GM21786 (cell line): Measurements from ENCODE around the gene RPL13.

Source experiments
- ATAC-seq: cut with Tn5 transposase; IDR thresholded peaks from one replicate; pipeline ENCODE4 v1.9.1; 2021; ENCODE audit not compliant: unreplicated experiment

Gene RPL13

DNA sequence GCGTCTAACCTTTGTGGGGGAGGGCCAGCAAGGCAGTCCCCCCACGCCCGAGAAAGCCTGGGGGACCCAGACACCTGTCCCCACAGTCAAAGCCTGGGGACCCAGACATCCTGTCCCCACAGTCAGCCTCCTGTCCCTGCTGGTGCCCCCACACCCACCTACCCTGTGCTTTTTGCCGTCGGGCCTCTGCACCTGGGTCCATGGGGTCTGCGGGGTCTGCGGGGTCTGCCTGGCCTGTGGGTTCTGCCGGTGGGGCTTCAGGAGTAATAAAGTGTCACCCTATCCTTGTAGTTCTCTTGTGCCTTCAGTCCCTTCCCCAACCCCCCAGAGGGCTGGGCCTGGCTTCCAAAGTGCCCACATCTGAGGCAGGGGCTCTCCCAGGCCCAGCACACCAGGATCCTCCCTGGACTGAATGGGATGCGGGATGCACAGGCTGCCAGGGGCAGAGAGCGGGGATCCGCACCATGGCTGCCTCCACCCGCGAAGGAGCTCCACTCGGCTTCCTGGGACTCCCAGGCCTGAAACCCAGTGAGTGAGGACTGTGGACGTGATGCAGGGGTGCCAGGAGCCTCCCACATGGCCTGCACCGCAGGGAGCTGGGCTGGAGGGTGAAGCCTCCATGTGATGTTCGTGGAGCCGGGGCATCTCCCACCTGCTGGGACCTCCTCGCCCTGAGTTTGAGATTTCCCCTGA lies 36.6 kb downstream of the RPL13 start:
- ATAC-seq: no peak

DNA sequence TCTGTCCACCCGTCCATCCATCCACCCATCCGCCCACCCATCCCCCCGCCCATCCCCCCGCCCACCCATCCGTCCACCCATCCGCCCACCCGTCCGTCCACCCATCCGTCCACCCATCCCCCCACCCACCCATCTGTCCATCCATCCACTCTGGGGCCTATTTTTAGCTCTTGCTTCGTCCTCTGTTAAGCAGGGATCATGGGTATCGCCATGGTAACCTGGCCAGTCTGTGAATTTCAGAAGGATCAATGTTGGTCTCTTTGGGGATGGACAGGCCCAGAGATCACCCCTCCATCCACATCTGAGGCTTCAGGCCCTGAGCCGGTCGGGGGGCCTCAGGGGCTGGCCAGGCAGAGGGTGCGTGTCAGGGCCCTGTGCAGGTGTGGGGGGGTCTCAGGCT lies 37.7 kb downstream of the RPL13 start:
- ATAC-seq: no peak

DNA sequence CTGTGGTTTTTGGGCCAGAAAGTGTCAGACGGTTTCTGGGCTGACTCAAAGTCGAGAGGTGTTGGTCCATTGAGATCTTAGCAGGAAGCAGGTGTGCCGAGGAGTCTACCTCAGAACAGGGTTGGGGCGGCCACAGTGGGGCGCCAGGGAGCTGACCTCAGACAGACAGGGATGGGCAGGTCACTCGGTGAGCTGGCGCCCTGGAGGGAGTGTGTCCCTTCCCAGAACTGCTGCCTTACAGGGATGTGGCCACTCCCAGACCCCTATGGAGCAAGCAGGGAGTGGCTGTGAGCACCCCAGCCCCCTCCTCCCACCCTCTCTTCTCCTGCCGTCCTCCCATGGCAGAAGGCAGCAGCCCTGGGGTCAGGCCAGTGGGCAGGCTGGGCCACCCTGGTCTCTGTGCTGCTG lies 39.0 kb downstream of the RPL13 start:
- no peak for ATAC-seq

DNA sequence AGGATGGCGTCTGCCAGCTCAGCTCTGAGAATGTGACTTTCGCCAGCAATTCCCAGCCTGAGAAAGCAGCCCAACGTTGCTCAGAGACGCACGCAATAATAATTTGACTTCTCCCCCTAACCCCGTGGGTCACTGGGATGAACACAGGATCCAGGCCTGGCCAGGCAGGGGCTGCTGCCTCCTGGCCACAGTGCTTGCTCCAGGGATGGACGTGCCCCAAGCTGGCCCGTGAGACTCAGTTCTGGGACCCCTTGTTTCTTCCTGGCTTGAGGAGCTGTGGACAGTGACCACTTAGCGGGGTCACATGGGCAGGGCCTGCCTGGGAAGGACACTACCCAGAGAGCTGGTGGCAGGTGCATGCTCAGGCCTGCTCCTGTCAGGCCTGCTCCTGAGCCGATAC lies 39.4 kb downstream of the RPL13 start:
- ATAC-seq: no peak

DNA sequence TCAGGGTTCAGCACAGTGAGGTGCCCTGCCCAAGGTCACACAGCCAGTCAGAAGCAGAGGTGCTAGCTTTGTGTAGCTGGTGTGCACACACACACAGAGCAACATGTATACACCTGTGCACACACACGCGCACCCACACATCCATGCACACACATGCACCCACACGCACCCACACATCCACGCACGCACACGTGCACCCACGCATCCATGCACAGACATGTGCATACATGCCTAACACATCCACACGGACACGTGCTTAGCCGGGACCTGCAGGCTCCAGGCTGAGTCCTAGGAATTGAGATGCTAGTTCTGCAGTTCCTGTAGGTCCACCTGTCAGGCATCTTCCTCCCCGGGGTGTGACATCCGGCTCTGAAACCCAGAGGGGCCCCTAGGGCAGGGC lies 39.9 kb downstream of the RPL13 start:
- no peak for ATAC-seq

DNA sequence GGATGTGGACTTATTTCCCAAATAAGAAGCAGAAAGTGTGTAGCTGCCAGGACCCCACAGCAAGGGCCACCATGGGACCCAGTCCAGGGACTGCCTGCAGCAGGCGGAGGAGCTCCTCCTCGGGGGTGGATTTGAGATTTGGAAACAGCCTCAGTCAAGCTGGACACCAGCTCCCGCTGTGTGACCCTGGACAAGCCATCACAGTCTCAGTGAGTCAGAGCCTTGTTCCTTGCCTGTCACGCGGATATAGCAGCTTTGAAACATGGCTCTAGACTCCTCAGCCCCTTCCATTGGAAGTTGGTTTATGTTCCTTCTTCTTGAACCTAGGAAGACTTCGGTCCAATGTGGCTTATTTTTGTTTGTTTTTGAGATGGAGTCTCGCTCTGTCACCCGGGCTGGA lies 40.5 kb downstream of the RPL13 start:
- ATAC-seq: no peak

DNA sequence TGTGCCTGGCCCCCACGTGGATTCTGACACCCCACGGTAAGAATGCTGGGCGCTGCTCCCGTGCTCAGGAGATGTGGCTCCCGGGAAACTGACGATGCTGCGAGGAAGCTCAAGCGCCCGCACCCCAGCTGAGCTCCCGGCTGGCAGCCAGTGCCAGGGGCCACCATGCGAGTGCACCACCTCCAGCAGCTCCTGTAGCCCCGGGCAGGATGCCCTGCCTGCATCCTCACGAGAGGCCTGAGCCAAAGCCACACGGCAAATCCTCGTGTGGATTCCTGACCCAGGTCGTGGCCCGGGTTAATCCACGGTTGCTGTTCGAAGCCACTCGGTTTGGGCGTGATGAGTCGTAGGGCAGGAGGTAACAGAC lies 41.4 kb downstream of the RPL13 start:
- no peak for ATAC-seq

DNA sequence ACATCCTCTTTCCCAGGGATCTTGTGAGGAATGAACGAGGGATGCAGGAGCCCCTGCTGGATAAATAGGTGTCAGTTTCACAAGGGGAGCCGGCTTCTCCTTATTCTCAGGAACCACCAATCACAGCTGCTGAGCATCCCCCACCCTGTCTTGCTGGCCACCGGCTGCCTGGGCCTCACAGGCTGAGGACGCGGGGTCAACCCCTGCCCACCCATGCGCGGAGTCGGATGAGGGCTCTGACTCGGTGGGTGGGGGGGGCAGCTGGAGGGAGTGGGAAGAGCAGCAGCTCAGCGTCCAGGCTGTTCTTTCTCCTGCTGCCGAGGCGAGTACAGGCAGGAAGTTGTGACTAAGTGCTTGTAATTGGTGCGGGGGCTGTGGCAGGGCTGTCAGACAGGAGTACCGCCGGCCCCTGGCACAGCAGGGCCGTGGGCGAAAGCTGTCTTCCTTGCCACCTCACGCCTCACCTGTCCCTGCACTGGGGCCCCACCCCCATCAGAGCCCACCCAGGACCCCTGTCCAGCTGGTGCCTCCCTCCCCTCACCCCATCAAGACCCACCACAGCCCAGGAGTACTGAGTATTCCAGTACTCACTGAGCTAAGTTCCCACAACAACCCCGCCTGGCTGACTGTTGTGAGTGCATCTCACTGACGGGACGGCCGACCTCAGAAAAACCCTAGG lies 41.9 kb downstream of the RPL13 start:
- no peak for ATAC-seq

DNA sequence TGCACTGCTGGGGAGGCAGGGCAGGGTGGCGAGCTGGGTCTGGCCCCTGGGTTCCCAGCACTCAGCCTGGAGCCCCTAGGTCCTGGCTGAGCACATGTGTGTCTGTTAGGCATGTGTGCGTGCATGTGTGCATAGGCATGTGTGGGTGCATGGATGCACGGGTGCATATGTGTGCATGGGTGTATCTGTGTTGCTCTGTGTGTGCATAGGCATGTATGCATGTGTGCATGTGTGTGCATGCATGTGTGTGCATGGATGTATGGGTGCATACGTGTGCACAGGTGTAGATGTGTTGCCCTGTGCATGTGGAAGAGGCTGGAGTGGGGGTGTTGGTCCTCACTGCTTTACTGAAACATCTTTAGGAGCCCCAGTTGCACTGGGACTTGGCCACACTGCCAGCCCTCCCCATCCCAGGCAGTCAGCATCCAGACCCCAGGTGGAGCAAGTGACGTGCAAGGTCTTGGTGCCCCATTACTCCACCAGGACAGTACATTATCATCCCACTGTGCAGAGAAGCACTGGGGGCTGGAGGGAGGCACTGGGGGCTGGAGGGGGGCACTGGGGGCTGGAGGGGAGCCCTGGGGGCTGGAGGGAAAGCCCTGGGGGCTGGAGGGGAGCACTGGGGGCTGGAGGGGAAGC lies 42.6 kb downstream of the RPL13 start:
- ATAC-seq: no peak

DNA sequence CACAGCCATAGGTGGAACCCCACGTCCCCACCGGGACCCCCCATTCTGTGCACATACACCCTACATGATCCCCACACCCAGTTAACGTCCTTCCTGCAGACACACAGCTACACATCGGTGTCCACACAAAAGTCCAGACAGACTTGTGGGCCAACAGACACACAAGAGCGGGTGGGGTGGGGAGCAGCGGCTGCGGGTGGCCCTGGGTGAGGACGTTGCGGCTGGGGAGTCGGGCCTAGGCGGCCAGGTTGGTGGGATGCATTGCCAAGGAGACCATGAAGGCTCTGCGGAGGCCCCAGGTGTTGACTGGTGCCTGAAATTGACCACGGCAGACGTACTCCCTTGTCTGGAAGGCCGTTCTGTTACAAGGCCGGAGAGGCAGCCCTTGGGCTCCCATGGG lies 44.3 kb downstream of the RPL13 start:
- ATAC-seq: no peak

DNA sequence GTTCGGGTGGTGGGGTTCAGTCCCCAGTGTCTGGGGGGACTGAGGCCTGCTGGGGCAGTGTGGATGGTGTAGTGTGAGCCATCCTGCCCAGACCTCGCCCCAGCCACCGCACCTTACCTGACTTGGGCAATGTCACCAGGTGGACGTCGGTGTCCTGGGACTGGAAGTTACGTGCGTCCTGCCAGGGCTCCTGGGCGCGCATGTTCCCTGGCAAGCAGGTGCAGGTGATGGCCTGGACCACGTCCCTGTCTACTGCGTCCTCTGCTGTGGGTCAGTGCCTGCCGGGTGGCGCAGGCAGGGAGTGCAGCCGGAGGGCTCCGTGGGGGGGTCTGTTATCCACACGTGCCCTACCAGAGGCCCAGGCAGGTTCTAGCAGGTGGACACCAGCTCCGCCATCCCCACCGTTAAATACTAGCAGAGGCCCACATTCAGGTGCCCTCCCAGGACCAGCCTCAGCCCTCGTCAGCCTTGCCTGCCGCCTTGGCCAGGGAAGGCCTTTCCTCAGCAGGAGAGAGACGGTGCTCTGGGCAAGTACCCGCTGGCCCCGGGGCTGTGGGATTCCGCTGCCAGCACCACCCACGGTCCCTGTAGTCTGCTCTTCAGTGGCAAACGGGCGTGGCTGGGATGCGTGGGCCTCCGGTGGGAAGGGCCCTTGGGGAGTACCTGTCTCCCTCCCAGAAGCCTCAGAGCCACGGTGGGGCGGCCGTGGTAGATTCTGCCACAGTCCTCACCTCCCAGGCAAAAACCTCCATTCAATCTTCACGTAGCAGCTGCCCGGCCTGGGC lies 44.9 kb downstream of the RPL13 start:
- ATAC-seq: no peak

DNA sequence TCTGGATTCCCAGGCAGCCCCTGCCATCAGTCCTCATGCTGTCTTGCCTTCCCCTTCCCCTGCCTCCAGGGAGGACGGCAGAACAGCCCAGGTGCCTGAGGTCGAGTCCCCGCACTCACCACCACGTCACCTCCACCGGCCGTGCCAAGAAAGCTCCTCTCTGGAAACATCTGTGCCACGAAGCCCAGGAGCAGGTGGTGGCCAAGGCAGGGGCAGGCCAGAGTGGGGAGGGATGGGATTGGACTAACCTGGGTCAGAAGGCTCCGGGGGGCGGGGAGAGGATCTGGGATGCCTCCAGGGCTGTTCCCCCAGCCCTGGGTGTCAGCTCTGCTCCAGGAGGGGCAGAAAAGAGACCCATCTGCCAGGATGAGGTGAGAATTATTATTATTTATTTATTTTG lies 45.5 kb downstream of the RPL13 start:
- no peak for ATAC-seq

DNA sequence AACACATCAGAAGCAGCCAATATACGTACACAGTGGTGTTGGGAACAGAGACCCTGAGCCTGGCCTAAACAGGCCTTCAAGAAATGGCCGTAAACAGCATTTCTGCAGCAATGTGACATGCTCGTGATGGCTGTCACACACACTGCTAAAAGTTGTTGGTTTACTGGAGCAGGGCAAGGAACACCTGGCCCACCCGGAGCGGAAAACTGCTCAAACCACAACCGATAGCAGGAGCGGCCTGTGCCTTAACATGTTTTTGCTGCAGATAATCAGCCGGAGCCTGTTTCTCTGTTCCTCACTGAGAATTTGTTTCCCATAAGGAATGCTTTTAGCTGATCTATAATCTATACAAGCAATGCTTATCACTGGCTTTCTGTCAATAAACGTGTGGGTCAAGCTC lies 47.0 kb downstream of the RPL13 start:
- no peak for ATAC-seq

DNA sequence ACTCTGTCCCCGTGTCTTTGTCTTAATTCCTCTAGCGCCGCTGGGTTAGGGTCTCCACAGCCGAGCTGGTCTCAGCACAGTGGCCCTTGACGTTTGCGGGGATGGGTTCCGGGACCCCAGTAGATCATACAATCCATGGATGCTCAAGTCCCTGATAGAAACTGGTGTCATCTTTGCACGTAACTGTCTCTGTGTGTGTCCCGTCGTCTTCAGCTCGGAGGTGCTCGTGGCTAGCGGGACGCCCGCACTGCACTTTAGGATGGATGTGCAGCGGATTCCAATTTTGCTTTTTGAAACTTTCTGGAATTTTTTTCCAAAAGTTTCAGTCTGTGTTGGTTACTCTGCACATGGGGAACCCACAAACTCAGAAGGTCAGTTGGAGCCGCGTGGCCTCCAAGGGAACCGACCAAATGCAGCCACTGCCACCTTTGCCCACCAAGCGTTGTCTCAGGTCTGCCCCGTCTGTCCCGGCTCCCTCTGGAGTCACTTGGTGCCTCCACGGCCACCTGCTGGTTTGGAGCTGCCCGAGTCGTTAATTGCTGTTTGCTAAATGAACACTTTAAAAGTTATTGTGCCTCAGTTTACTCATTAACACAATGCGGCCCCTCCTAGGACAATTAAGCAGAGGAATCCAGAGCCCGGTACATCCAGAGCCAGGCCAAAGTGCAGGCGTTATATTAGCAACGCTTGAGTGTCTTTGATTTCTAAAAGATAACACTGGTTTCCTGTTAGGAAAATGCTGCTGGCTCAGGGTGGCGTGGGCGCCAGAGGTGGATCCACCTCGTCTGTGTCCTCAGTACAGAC lies 47.7 kb downstream of the RPL13 start:
- no peak for ATAC-seq

DNA sequence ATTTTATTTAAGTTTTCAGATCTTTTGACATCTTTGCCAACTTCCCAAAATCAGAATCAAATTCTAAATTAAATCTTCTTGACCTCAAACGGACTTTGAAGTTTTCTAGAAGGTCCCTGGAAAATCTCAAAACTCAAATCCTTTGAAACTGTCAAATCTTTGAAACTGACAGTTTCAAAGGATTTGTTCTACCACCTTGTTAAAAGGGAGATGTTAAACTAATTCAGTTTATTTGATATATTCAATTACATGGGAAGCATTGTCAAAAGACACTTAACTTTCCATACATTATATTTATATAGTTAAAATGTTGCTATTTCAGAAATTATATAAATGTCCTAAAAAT lies 49.6 kb downstream of the RPL13 start:
- ATAC-seq: no peak

DNA sequence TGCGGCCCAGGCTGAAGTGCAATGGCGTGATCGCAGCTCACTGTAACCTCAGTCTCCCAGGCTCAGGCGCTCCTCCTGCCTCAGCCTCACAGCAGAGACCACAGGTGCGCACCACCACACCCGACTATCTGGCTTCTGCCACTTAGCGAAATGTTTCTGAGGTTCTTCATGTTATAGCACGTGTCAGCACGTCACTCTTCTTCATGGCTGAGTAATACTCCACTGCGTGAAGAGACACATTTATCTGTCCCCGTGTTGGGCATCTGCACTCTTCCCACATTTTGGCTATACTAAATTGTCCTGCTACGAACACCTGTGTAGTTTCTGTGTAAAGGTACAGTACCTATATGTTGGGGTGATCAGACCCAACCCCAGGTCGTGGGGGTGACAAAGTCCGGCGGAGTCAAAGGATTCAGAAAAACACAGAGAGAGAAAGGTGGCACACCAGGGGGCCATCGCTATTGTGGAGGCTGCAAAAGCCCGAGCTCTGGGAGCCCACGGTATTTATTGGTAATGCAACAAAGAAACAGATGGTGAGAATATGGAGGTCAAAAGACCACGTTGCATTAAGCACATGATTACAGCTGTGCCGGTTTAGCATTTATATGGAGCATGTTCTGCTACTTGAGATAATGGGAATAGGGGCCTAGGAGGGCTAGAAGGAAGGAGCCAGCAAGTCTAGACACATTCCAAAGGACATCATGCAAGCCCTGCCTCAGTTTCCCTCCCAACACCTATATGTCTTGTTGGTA lies 52.1 kb downstream of the RPL13 start:
- no peak for ATAC-seq

DNA sequence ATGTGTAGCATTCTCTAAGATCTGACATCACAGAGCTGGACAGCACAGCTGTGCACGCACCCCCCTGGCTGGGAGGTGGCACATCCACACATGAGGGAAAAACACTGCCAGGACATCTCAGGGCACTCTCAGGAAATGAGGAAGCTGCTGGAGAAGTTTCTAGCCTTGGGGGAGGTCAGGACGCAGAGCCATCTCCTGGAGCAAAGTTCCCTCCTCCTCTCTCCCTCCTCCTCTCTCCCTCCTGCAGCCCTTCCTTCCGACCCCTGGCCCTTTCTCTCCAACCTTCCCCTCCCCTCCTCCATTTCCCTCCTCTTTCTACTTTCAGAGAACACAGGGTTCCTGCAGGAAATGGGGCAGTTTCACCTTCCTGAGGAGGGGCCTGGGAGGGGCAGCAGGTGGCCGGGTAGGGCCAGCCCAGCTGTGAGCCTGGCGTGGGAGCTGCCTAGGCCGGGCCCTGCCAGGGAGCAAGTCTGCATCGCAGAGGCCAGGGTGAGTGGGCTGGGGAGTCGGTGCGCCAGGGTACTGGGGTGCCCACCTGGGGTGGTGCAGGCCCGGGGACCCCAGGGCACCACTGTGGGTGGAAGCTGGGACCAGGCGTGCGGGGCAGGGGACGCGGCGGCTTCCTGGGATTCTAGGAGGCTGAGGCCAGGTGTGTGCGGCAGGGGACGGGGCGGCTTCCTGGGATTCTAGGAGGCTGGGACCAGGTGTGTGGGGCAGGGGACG lies 52.9 kb downstream of the RPL13 start, which contains the start of gene DPEP1:
Gene DPEP1 (plus strand): TSS at position 412 of the 723 bp plus-strand sequence. CDS start 16,769 bp downstream, outside the sequence.
- no peak for ATAC-seq

DNA sequence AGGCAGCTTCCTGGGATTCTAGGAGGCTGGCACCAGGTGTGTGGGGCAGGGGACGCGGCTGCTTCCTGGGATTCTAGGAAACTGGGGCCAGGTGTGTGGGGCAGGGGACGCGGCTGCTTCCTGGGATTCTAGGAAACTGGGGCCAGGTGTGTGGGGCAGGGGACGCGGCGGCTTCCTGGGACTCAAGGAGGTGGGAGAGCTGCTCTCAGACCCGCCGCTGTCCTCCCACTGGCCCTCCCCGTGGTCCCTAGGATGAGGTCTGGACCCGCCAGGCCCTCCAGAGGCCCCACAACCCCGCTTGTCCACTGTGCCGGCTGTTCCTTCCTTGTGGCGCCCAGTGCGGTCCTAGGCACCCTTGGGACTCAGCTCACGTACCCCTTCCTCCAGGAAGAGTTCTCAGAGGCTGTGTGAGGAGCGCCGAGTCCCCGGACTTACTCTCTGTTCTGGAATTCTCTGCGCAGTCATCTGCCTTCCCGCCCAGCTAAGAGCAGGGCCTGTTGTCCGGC lies 53.5 kb downstream of the RPL13 start:
- ATAC-seq: no peak
